H9 (cell line): ENCODE measurements around the gene APLP2. TPM values are rescaled to one million over a fixed set of nuclear protein-coding genes. Genes with fewer than 3 reads are reported as not detected.

Experiments
- DNase-seq: peaks from one replicate; pipeline ENCODE4 v3.0.0-alpha.2; 2017
- H2AFZ ChIP-seq: one replicate; pipeline ENCODE4 v1.6.1; 2013; ENCODE audit warnings: mild to moderate bottlenecking, low read length, control low read depth, moderate library complexity
- H2AK5ac ChIP-seq: 2 replicates; pipeline ENCODE4 v1.6.1; 2013; ENCODE audit warnings: low read length, control low read depth, mixed read lengths; ENCODE audit not compliant: insufficient read length
- H2BK120ac ChIP-seq: one replicate; pipeline ENCODE4 v1.6.1; 2013; ENCODE audit warnings: low read depth, mild to moderate bottlenecking, low read length, control low read depth, inconsistent platforms; ENCODE audit not compliant: poor library complexity, severe bottlenecking
- H2BK12ac ChIP-seq: 2 replicates; pipeline ENCODE4 v1.6.1; 2013; ENCODE audit warnings: low read length, control low read depth, mixed read lengths, low read depth; ENCODE audit not compliant: insufficient read length
- H2BK15ac ChIP-seq: 2 replicates; pipeline ENCODE4 v1.6.1; 2013; ENCODE audit warnings: low read depth, low read length, control low read depth
- H2BK20ac ChIP-seq: one replicate; pipeline ENCODE4 v1.6.1; 2013; ENCODE audit warnings: low read depth, mild to moderate bottlenecking, low read length, control low read depth, inconsistent platforms; ENCODE audit not compliant: poor library complexity, severe bottlenecking
- H2BK5ac ChIP-seq: 2 replicates; pipeline ENCODE4 v1.6.1; 2013; ENCODE audit warnings: low read length, control low read depth, mixed read lengths; ENCODE audit not compliant: insufficient read length
- H3K14ac ChIP-seq: 2 replicates; pipeline ENCODE4 v1.6.1; 2013; ENCODE audit warnings: low read length, control low read depth; ENCODE audit not compliant: insufficient read depth
- H3K18ac ChIP-seq: 2 replicates; pipeline ENCODE4 v1.6.1; 2013; ENCODE audit warnings: low read depth, mild to moderate bottlenecking, mixed read lengths, low read length, control low read depth; ENCODE audit not compliant: insufficient read length
- H3K23ac ChIP-seq: 2 replicates; pipeline ENCODE4 v1.6.1; 2013; ENCODE audit warnings: low read length, control low read depth, mixed read lengths, low read depth; ENCODE audit not compliant: insufficient read length
- H3K23me2 ChIP-seq: 2 replicates; pipeline ENCODE4 v1.6.1; 2013; ENCODE audit warnings: low read depth, mild to moderate bottlenecking, mixed read lengths, low read length, control low read depth; ENCODE audit not compliant: insufficient read length, poor library complexity, severe bottlenecking
- H3K27ac ChIP-seq: 2 replicates; pipeline ENCODE4 v1.5.1; 2013; ENCODE audit warnings: low read length, control low read depth, mixed read lengths, low read depth; ENCODE audit not compliant: insufficient read length
- H3K27me3 ChIP-seq: 2 replicates; pipeline ENCODE4 v1.6.1; 2013; ENCODE audit warnings: low read length, control low read depth, inconsistent platforms; ENCODE audit not compliant: insufficient read depth
- H3K4ac ChIP-seq: 2 replicates; pipeline ENCODE4 v1.6.1; 2013; ENCODE audit warnings: low read depth, mild to moderate bottlenecking, control low read depth, inconsistent platforms, low read length, moderate library complexity
- H3K4me1 ChIP-seq: 2 replicates; pipeline ENCODE4 v1.6.1; 2013; ENCODE audit warnings: low read length, control low read depth, inconsistent platforms; ENCODE audit not compliant: insufficient read depth
- H3K4me2 ChIP-seq: 2 replicates; pipeline ENCODE4 v1.6.1; 2013; ENCODE audit warnings: low read length, control low read depth, mixed read lengths; ENCODE audit not compliant: insufficient read length, insufficient read depth
- H3K56ac ChIP-seq: 2 replicates; pipeline ENCODE4 v1.6.1; 2013; ENCODE audit warnings: low read depth, mild to moderate bottlenecking, mixed read lengths, low read length, control low read depth; ENCODE audit not compliant: insufficient read length
- H3K79me1 ChIP-seq: 2 replicates; pipeline ENCODE4 v1.6.1; 2013; ENCODE audit warnings: low read depth, mild to moderate bottlenecking, moderate library complexity, low read length, control low read depth, inconsistent platforms; ENCODE audit not compliant: insufficient read depth, poor library complexity, severe bottlenecking
- H3K79me2 ChIP-seq: 2 replicates; pipeline ENCODE4 v1.6.1; 2013; ENCODE audit warnings: low read length, control low read depth, inconsistent platforms; ENCODE audit not compliant: insufficient read depth
- H3K9ac ChIP-seq: 2 replicates; pipeline ENCODE4 v1.6.1; 2013; ENCODE audit warnings: low read length, control low read depth, mixed read lengths; ENCODE audit not compliant: insufficient read length; ENCODE audit errors: extremely low read depth
- H3K9me3 ChIP-seq: one replicate; pipeline ENCODE4 v1.6.1; 2013; ENCODE audit warnings: low read depth, low read length, inconsistent platforms; ENCODE audit not compliant: control insufficient read depth
- H3T11ph ChIP-seq: one replicate; pipeline ENCODE4 v1.6.1; 2013; ENCODE audit warnings: mild to moderate bottlenecking, low read length, control low read depth, inconsistent platforms
- H4K20me1 ChIP-seq: one replicate; pipeline ENCODE4 v1.6.1; 2013; ENCODE audit not compliant: control insufficient read depth, insufficient read length, insufficient read depth
- H4K5ac ChIP-seq: 2 replicates; pipeline ENCODE4 v1.6.1; 2013; ENCODE audit warnings: low read depth, mild to moderate bottlenecking, mixed read lengths, low read length, control low read depth; ENCODE audit not compliant: insufficient read length
- H4K8ac ChIP-seq: replicated peaks from 2 replicates; pipeline ENCODE4 v1.6.1; 2013; ENCODE audit warnings: low read length, control low read depth, mixed read lengths, low read depth; ENCODE audit not compliant: insufficient read length
- H4K91ac ChIP-seq: 2 replicates; pipeline ENCODE4 v1.6.1; 2013; ENCODE audit warnings: low read depth, mild to moderate bottlenecking, moderate library complexity, mixed read lengths, low read length, control low read depth; ENCODE audit not compliant: insufficient read length
- H3K27ac Mint-ChIP-seq, 3 experiments: 2 replicates in 2 of 3; 3 replicates in 1 of 3; pipeline ENCODE4 v1.8.0; 2020 to 2021; ENCODE audit warnings: mixed read lengths in 3 of 3, mild to moderate bottlenecking in 1 of 3, moderate library complexity in 1 of 3
- H3K27me3 Mint-ChIP-seq: 2 replicates; pipeline ENCODE4 v1.8.0; 2021; ENCODE audit warnings: low read depth, mild to moderate bottlenecking, moderate library complexity, mixed read lengths
- H3K36me3 Mint-ChIP-seq, 3 experiments: 2 replicates in 2 of 3; 3 replicates in 1 of 3; pipeline ENCODE4 v1.8.0; 2020 to 2021; ENCODE audit warnings: low read depth in 3 of 3, mixed read lengths in 3 of 3; ENCODE audit not compliant: insufficient read depth in 1 of 3
- H3K4me1 Mint-ChIP-seq, 2 experiments: 2 replicates each; pipeline ENCODE4 v1.8.0; 2020; ENCODE audit warnings: mixed read lengths in 2 of 2
- H3K4me3 Mint-ChIP-seq, 2 experiments: 2 replicates in 1 of 2; 3 replicates in 1 of 2; pipeline ENCODE4 v1.8.0; 2020 to 2021; ENCODE audit warnings: mild to moderate bottlenecking in 2 of 2, mixed read lengths in 2 of 2, moderate library complexity in 1 of 2
- H3K9me3 Mint-ChIP-seq, 2 experiments: 2 replicates in 1 of 2; 3 replicates in 1 of 2; pipeline ENCODE4 v1.8.0; 2020; ENCODE audit warnings: mild to moderate bottlenecking in 2 of 2, mixed read lengths in 2 of 2, moderate library complexity in 1 of 2
- WGBS: extraction: QIAGEN DNeasy Blood & Tissue Kit; methylation state at CpG from one replicate; pipeline ENCODE4 v1.1.7; 2013; ENCODE audit warnings: missing lambda C conversion rate, low lambda C conversion rate, mixed read lengths; ENCODE audit not compliant: insufficient read length; ENCODE audit errors: extremely low coverage; 5-methylcytosine and 5-hydroxymethylcytosine counted together
- total RNA-seq: library from RNA; stranded (reverse); gene quantifications from 2 replicates; pipeline ENCODE4 v1.2.1, GENCODE V29; 2021
- TF ChIP-seq, protein P1 (sequence below): fragments of 200-600 bp; sonication (generic); conservative IDR thresholded peaks from 3 replicates; pipeline ENCODE4 v1.8.0; 2021; ENCODE audit warnings: antibody characterized with exemption, mild to moderate bottlenecking

APLP2 gene
- total RNA-seq, 1 experiment from 2014 or later: 328 TPM

DNA sequence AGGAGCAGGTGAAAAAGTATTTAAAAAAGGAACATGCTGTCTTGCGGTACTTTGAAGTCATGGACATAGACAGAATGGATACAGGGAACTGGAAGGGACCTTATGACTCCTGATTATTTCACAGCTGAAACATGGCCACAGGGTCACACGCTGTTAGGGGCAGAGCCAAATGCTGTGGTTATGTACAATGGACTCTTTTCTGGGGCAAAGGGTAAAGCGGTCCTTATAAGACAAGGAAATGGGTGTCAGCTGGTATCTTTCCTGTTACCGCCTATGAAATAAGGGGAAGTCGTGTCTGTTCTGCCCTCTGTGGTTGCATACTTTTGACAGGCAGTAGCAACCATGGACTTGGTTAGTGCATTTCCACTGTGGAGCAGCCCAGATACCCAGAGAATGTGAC lies 77.1 kb downstream of the APLP2 start:
- DNase-seq: no peak
- Histone ChIP-seq H2AFZ (no peak overlapping the region), H3K56ac (no peak overlapping the region), H3K4ac (no peak overlapping the region), H2BK120ac (no peak overlapping the region), H3K79me2 (no peaks in the 10 kb centered on the region), H2BK12ac (no peak overlapping the region), H3K23me2 (no peaks in the 10 kb centered on the region), H3K79me1 (no peaks in the 10 kb centered on the region), H3K9me3 (no peaks in the 10 kb centered on the region), H3K4me2 (no peak overlapping the region), H2BK15ac (no peak overlapping the region), H2BK5ac (no peak overlapping the region), H2BK20ac (no peak overlapping the region), H4K91ac (no peak overlapping the region), H3K18ac (no peak overlapping the region), H3K14ac (no peak overlapping the region), H3K23ac (no peak overlapping the region), H4K5ac (no peak overlapping the region), H4K8ac (no peak overlapping the region), H3K27me3 (no peaks in the 10 kb centered on the region), H3K27ac (no peak overlapping the region), H3T11ph (no peak overlapping the region), H2AK5ac (no peak overlapping the region), H3K9ac (no peak overlapping the region), H4K20me1 (no peaks in the 10 kb centered on the region), H3K4me1 (no peaks in the 10 kb centered on the region)
- Mint-ChIP-seq H3K4me1 (peaks cover 25% of the 10 kb centered on the region in 2 experiments), H3K9me3 (no peaks in the 10 kb centered on the region), H3K27ac (peak overlapping the region; percentile 17 to 98 (median 48); a peak in 3 of 7 replicates), H3K27me3 (peaks cover 2% of the 10 kb centered on the region; the same call in 1 of the 2 replicates), H3K36me3 (peaks cover 24 to 46% (median 41%) of the 10 kb centered on the region in 3 experiments), H3K4me3 (no peak overlapping the region)
- TF ChIP-seq, protein P1, sequence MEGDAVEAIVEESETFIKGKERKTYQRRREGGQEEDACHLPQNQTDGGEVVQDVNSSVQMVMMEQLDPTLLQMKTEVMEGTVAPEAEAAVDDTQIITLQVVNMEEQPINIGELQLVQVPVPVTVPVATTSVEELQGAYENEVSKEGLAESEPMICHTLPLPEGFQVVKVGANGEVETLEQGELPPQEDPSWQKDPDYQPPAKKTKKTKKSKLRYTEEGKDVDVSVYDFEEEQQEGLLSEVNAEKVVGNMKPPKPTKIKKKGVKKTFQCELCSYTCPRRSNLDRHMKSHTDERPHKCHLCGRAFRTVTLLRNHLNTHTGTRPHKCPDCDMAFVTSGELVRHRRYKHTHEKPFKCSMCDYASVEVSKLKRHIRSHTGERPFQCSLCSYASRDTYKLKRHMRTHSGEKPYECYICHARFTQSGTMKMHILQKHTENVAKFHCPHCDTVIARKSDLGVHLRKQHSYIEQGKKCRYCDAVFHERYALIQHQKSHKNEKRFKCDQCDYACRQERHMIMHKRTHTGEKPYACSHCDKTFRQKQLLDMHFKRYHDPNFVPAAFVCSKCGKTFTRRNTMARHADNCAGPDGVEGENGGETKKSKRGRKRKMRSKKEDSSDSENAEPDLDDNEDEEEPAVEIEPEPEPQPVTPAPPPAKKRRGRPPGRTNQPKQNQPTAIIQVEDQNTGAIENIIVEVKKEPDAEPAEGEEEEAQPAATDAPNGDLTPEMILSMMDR: no peak
- WGBS: no CpG with 5 or more reads among the region's 5 CpGs
